HS-27A (cell line): ENCODE results near the gene UFD1.

Experiments used
- DNase-seq: peaks from one replicate; pipeline ENCODE4 v3.0.0-alpha.2; 2012; ENCODE audit warnings: low read depth, missing footprints

The UFD1 gene

DNA sequence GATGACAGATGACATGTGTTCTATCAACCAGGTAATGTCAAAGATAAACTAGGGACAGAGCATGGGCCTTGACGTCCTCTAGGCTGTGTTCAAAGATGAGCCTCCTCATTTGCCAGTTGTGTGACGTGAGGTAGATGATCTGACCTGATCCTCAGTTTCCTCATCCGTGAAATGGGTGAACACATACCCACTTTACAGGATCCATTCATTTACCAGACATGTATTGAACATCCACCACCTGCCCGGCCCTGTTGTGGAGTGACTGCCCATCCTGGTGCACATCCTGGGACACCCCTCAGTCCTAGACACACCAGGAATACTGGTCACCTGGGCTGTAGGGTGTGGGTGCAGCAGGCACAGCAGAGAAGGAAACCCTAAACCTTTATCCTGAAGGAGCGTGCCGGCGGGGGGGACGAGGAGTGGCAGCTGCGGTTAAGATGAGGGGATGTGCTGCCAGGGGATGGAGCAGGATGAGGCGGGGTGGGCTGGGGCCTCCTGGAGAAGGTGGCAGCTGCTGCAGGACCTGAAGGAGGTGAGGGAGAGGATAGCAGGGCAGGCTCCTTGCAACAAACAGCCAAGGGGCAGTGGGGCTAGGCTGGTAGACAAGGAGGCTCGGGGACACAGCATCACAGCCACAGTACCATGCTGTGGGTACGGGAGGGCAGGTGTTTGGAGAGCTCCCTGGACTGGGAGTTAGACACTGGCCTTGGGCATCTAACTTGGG lies 36.8 kb upstream of the UFD1 start:
- no peak for DNase-seq

DNA sequence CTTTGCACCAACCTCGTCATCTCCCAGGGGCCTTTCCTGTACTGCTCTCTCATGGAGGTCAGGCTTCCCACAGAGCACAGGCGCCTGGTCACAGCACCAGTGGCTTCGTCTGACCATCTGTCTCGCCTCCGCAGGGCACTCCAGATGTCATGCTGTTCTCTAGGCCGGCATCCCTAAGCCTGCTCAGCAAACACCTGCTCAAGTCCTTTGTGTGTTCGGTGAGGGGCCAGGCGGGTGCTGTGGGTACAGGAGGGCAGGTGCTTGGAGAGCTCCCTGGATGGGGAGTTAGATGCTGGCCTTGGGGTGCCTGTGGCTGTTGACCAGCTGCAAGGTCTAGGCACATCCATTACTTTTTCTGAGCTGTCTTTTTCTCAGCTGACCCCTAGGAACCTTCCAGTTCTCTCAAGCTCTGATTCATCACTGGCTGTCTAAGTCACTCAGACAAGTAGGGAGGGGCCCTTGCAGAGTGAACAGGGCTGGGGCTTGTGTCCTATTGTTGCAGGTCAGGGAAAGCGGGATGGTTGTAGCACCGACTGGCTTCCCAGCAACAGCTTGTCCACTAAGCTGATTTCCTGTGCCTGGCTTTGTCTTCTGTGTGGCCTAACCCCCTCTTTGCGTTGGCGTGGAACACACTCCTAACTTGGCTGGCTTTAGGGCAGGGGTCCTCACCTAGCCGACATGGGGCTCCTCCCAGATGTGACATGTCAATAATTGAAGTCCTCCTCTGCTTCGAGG lies 36.0 kb upstream of the UFD1 start:
- DNase-seq = no peak

DNA sequence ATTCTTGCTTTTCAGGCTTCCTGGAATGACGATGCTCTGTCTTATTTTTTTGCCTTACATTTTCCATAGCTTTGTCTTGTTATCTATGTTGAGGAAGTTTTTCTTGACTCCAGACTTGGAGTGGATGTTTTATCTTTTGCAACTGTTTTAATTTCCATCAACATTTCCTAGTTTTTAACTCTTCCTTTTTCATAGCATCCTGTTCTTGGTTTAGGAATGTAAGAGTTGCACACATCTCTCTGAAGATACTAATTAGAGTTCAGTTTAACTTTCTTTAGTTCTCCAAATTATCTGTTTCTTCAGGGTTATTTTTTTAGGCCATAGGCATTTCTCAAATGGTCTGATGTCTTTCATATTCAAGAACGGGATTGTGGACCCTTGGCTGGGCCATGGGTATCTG lies 34.8 kb upstream of the UFD1 start:
- no peak for DNase-seq

DNA sequence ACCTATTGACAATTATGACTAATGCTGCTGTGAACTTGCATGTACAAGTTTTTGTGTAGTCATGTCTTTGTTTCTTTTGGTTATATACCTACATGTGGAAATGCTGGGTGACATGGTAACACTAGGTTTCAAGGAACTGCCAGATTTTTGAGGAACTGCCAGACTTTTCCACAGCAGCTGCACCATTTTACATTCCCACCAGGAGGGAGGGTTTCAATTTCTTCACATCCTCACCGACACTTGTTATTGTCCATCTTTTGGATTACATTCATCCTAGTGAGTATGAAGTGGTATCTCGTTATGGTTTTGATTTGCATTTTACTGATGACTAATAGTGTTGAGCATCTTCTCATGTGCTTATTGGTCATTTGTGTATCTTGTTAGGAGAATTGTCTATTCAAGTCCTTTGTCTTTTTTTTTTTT lies 31.9 kb upstream of the UFD1 start:
- no peak for DNase-seq

DNA sequence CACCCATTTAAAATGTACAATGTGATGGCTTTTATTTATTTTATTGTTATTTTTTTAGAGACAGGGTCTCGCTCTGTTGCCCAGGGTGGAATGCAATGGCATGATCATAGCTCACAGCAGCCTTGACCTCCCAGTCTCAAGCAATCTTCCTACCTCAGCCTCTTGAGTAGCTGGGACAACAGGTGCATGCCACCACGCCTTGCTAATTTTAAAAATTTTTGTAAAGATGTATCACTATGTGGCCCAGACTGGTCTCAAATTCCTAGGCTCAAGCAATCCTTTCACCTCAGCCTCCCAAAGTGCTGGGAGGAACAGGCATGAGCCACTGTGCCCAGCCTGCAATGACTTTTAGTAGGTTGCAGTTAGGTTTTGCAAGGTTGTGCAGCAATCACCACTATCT lies 30.9 kb upstream of the UFD1 start:
- no peak for DNase-seq

DNA sequence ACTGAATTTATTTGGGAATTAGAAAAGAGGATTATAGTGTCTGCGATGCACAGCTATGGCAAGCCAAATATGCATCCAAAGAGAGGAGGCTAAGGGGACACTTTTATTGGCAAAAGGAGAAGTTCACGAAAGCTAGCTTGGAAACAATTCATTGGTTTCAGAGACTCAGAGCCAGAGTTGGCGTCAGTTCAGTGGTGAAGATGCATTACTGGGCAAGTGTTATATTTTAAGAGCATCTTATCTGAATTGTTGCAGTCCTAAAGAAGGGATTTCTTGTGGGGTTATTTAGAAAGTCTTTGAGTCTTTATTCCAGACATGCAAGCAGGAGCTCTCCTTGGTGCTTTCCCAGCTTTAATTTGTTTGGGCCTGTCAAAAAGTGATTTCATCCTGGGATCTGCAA lies 30.2 kb upstream of the UFD1 start:
- DNase-seq = no peak

DNA sequence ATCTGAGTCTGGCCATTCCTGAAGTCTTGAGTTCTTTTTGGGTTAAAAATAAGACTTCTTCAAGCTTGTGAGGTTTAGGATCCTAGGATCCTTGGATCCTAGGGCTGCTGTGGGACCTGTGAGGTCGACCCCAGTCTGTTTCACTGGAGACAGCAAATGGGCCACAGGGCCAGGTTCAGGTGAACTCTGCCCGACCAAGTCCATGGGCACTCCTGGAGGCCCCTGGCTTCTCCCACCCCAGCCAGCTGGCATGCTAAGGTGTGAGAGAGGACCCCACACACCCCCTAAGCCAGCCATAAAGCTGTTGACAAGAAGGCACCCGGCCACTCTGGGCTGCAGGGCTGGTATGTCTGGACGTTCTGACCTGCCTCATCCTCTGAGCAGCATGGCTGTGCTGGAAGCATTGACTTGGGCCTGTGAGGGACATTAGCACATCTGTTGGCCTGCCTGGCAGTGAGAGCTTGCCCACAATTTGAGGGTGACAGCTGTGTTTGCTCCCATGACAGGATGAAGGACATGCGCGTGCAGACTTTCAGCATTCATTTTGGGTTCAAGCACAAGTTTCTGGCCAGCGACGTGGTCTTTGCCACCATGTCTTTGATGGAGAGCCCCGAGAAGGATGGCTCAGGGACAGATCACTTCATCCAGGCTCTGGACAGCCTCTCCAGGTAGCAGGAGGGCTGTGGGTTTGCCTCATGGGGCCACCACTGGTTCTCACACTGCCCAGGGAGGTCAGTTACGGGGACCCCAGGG lies 29.2 kb upstream of the UFD1 start:
- DNase-seq = no peak

DNA sequence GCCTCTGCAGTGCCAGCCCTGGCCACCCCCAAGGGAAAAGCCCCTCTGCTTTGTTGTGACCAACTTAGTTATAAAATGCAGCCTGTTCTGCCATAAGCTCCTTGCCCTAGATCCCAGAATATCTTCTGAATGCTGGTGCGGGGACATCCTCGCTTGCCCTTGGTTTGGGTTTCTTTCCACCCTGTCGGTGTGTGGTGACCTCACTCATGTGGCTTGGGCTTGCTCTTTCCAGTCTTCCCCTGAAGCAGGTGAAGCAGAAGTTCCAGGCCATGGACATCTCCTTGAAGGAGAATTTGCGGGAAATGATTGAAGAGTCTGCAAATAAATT lies 28.5 kb upstream of the UFD1 start:
- no peak for DNase-seq

DNA sequence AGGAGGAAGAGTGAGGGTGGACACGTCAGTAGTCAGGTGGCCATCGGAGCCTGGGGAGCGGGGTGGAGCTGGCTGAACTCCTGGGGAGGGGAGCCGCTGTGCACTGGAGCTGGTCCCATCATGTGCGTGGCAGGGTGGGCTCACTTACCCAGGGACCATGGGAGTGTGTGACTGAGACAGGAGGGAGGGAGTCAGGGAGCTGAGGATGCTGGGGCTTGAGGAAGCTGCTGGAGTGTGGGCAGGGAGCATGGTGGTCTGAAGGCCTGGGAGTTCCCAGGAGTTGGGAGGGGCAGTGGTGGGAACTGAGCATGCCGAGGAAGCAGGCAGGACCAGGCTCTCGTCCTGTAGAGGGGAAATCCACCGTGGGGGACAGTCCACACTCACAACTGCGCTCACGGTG lies 27.2 kb upstream of the UFD1 start:
- no peak for DNase-seq

DNA sequence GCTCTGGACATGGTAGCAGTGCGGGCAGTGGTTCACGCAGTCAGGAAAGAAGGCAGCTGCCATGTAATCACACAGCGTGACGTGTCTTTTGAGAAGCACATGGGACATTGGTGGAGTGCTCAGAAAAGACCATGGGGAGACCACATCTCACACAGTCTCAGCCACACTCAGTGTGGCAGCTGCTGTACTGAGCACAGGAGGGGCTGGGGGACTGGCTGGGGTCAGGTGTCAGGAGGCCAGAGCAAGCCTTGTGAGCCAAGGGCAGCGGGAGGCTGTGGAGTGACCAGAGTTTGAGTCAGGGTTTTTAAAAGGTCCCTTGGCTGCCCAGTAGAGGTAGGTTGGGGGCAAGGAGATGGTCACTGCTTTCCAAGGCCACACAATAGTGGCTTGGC lies 26.7 kb upstream of the UFD1 start:
- no peak for DNase-seq

DNA sequence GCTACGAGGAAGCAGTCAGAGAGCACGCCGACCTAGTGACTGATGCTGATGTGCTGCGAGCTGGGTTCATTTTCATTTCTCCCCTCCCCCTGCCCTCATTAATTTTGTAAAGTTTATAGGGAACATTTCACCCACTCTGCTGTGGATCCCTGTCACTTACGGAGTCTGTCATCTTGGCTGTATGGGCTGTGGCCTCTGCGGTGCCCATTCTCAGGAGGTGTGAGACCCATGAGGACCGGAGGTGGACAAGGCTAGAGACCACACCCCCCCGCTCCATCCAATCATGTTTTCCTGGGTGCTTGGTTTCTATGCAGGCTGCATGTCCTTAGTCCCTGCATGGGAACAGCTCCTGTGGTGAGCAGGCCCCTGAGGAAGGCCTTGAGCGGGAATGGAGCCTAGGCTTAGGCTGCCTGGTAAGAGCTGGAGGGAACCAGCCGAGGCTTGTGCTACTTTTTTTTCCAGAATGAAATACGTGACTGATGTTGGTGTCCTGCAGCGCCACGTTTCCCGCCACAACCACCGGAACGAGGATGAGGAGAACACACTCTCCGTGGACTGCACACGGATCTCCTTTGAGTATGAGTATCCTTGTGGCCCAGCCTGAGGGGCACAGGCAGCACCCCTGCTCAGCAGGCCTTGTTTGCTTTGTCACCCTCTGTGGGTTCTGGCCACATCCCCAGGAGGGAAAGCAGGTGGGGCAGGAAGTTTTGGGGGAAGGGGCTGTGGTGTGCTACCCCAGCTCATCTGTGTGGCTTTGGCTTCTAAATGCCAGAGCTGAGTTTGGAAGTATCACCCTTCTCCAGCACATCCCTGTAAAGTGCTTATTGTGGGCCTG lies 26.1 kb upstream of the UFD1 start:
- no peak for DNase-seq

DNA sequence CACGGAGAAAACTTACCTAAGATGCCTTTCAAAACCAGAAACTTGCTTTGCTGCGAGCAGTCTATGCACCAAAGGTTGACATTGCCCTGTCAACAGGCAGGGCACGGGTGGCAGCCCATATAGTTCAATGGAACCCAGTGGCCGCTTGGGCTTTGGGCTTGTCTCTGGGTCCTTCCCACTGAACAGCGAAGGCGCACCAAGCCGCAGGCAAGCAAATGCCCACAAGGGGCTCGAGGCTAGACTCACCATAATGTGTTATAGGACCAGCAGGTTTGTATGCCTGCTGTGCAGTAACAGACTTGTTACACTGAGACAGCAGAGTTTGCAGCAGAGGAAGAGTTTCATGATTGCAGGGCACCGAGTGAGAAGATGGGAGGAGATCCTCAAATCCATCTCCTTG lies 24.9 kb upstream of the UFD1 start:
- DNase-seq = no peak

DNA sequence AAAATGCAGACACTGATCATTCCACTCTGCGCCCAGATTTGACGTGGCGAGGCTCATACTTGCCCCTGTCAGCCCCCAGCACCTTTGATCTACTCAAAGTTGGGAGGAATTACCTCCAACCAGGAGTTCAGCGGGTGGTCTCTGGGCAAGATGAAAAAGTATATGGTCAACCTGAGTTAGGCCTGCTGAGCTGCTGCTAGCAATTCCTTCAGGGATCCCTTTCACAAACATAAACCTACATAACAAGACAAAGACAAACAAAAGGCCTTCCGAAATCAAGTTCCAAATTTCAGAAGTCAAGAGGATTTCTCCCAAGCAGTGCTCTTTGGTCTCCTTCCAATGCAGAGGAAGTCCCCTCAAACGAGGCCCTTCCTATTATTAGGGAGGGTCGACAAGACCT lies 24.4 kb upstream of the UFD1 start:
- DNase-seq = no peak

DNA sequence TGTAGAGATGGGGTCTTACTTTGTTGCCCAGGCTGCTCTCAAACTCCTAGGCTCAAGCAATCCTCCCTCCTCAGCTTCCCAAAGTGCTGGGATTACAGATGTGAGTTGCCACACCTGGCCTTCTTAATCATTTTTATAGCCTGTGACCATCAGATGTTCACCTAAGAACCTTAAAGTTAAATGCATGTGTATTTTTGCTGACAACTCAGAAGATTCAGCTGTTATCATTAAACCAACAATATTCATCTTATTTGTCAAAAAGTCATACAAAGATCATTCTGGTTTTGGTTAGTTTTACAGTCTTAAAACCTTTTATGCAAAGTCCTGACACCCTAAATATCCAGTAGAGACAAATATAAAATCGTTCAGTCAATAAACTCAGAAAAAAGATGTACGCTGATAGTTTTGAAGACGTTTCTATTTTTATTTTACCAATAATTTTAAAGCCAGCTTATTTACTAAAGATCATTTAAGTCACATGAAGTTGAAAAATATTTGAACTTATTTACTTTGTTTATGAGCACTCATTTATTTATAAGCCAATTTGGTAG lies 23.0 kb upstream of the UFD1 start:
- DNase-seq = no peak

DNA sequence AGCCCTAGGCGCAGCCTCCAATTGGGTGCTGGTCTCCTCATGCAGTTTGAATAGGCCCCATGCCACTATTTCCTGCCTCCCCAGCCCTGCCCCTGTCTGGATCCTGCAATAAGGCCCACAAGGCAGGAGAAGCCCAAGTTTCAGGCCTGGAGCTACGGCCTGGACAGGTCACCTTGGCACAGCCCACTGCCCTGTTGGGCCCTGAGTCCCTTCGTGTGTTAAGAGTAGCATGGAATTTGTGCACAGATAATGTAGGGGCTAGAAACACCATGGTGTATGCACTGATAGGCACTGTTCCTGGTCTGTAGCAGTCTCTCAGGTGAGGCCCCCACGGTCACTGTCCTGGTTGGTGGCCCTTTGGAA lies 20.9 kb upstream of the UFD1 start:
- DNase-seq = no peak

DNA sequence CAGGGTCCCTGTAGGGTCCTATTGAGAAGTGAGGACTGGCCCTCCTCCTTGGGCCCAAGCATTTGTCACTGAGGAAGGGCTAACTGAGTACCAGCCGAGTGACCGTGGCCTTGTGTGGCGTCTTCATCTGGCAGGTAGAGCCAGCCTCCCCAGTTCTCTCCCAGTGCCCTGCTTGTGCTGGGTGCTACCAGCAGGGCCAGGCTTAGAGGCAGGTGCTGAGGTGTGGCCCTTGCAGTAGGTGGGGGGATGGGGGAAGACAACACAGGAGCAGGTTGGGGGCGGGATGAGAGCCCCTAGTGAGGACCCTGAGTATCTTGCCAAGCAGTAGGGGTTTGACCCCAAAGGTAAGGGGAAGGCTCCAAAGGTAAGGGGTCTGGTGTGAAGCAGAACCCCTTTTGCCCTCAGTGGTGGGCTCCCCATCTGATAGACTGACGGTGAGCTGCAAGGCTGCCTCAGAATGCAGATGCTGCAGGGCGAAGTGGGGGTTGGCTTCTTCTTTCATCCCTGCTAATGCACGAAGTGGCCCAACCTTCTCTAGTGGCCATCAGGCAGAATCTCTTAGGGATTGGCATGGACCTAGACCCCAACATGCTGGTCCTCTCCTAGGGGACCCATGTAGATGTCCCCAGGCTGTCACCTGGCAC lies 20.4 kb upstream of the UFD1 start:
- no peak for DNase-seq

DNA sequence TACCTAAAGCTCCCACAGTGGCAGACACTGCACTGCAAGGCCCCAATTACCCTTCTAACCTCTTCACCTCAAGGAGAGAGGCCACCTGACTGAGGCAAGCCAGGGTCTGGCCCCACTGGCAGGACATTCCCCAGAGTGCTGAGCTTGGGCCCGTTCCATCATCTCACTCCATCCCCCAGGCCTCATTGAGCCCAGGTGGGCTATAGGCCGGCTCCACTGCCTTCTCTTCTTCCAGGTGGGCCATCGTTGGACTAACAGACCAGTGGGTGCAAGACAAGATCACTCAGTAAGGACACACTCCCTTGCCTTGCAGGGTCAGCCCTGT lies 19.8 kb upstream of the UFD1 start:
- DNase-seq = no peak

DNA sequence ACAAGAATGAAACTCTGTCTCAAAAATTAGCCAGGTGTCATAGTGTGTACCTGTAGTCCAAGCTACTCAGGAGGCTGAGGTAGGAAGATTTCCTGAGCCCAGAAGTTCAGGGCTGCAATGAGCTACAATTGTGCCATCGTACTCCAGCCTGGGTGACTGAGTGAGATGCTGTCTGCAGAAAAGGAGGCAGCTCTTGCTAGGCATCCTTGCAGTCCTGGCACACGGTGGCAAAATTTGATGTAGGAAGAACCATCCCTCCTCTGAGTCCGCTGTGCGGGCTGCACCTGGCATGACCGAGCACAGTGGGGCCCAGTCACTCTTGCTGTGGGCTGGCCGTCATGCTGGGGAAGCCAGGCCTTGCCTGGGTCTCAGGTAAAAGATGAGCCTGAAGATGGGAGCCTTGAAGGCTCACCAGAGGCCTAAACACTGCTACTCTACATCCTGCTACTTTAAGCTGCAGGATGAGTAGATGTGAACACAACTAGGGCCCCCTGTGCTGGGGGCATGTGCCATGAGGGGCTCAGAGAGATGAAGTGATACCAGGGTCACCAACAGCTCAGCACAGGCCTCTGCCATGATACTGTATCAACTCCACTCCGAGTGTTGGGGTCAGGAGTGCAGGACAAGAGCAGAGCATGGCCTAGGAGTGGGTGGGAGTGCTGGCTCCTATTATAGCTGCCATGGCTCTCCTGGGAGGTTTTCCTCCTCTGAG lies 19.3 kb upstream of the UFD1 start:
- DNase-seq = no peak

DNA sequence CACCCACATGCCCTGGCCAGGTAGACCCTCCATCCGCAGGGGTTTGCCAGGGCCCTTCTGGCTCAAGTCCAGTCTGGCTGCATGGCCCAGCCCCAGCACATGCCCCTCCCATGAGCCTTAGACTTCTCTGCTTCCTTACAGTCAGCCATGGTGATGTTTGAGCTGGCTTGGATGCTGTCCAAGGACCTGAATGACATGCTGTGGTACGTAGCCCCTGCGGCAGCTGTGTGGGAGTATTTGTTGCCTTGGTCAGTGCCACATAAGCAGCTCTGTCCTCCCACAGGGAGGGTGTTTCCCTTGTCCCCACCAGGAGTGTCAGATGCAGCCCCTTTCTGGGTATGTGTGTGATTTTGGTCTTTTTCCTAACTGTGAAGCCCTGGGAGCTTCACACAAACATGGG lies 18.3 kb upstream of the UFD1 start:
- no peak for DNase-seq

DNA sequence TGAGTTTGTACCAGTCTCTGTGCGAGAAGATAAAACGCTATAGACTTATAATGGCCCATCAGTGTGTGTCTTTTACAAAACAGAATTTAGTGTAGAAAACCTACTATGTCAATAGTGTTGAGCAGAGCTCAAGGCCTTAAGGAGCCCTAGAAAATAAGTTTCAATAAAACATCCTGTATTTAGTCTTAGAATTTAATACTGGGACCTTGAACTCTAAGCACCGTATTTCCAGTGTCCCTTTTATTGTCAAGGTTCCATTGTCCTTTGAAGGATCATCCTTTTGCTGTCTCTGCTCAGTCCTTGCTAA lies 17.3 kb upstream of the UFD1 start:
- no peak for DNase-seq

DNA sequence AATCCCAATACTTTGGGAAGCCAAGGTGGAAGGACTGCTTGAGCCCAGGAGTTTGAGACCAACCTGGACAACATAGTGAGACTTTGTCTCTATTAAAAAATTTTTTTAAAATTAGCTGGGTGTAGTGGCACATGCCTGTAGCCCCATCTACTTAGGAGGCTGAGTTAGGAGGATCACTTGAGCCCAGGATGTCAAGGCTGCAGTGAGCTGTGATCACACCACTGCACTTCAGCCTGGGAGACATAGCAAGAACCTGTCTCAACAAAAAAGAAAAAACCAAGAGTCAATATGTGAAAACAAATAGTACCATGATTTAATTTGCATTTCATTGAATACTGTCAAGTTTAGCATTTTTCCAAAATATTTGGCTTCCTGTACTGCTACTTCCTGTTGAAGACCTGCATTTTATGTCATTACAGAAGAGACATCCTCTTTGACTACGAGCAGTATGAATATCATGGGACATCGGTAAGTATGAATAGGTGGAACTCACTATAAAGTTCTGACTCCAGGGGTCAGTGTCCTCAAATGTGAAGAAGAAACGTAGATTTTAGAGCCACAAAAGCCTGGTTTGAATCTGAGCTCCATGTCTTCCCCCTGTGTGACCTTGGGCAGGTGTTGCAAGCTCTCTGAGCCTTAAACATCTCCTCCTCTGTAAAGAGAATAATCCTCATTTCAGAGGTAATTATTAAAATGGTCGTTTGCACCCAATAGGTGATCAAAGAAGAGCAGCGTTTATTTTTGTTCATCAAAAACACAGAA lies 16.8 kb upstream of the UFD1 start:
- no peak for DNase-seq
